ENCODE data around the gene CFAP161.

Gene CFAP161

GRCh38 chr15:81165535-81165934, 31.5 kb downstream of the CFAP161 start:
- TF ChIP-seq POLR2AphosphoS5 (IDR thresholded peaks at IDR 0.05; ENCODE audit: low read depth, low read length) (no peak), FOXP2 (optimal IDR thresholded peaks at IDR 0.05; ENCODE audit: borderline replicate concordance, extremely low read depth, extremely low read length, insufficient read depth) (no peak), REST (IDR thresholded peaks at IDR 0.05; ENCODE audit: insufficient read depth in 1 of 2, low read depth in 2 of 2, low read length in 2 of 2) (no peak), TAF1 (IDR thresholded peaks at IDR 0.05; ENCODE audit: borderline replicate concordance, insufficient read depth, low read length) (no peak), SIN3A (IDR thresholded peaks at IDR 0.05; ENCODE audit: borderline replicate concordance, insufficient read depth, low read length) (no peak)

GRCh38 chr15:81166636-81167305, 32.7 kb downstream of the CFAP161 start:
- TF ChIP-seq FOXP2 (optimal IDR thresholded peaks at IDR 0.05; ENCODE audit: borderline replicate concordance, extremely low read depth, extremely low read length, insufficient read depth): no peak
- TF ChIP-seq POLR2AphosphoS5 (IDR thresholded peaks at IDR 0.05; ENCODE audit: low read depth, low read length): no peak
- TF ChIP-seq TAF1 (IDR thresholded peaks at IDR 0.05; ENCODE audit: borderline replicate concordance, insufficient read depth, low read length): no peak

- TF ChIP-seq REST (IDR thresholded peaks at IDR 0.05; ENCODE audit: insufficient read depth in 1 of 2, low read depth in 2 of 2, low read length in 2 of 2) (no peak), TAF1 (IDR thresholded peaks at IDR 0.05; ENCODE audit: borderline replicate concordance, insufficient read depth, low read length) (no peak), SIN3A (IDR thresholded peaks at IDR 0.05; ENCODE audit: borderline replicate concordance, insufficient read depth, low read length) (no peak)
These were observed 34.1 kb downstream of the CFAP161 start for GRCh38 chr15:81168131-81168526.

GRCh38 chr15:81168644-81169043, 34.6 kb downstream of the CFAP161 start:
- TF ChIP-seq POLR2AphosphoS5 (IDR thresholded peaks at IDR 0.05; ENCODE audit: low read depth, low read length) (no peak), TAF1 (IDR thresholded peaks at IDR 0.05; ENCODE audit: borderline replicate concordance, insufficient read depth, low read length) (no peak), SIN3A (IDR thresholded peaks at IDR 0.05; ENCODE audit: borderline replicate concordance, insufficient read depth, low read length) (no peak), REST (IDR thresholded peaks at IDR 0.05; ENCODE audit: insufficient read depth in 1 of 2, low read depth in 2 of 2, low read length in 2 of 2) (no peak), FOXP2 (optimal IDR thresholded peaks at IDR 0.05; ENCODE audit: borderline replicate concordance, extremely low read depth, extremely low read length, insufficient read depth) (no peak)

GRCh38 chr15:81170511-81170910, 36.4 kb downstream of the CFAP161 start:
- TF ChIP-seq POLR2AphosphoS5 (IDR thresholded peaks at IDR 0.05; ENCODE audit: low read depth, low read length) (no peak), REST (IDR thresholded peaks at IDR 0.05; ENCODE audit: insufficient read depth in 1 of 2, low read depth in 2 of 2, low read length in 2 of 2) (no peak), TAF1 (IDR thresholded peaks at IDR 0.05; ENCODE audit: borderline replicate concordance, insufficient read depth, low read length) (no peak), FOXP2 (optimal IDR thresholded peaks at IDR 0.05; ENCODE audit: borderline replicate concordance, extremely low read depth, extremely low read length, insufficient read depth) (no peak)
